ENCODE measurements around the gene SLC37A4. TPM values are rescaled to one million over a fixed set of nuclear protein-coding genes. Genes with fewer than 3 reads are reported as not detected.

SLC37A4 gene
- total and polyA plus RNA-seq, 2 of the 13 experiments (the other 11 are each of a cell fraction or from before 2014, with no cell fraction given): 43.0 to 56.1 TPM

DNA sequence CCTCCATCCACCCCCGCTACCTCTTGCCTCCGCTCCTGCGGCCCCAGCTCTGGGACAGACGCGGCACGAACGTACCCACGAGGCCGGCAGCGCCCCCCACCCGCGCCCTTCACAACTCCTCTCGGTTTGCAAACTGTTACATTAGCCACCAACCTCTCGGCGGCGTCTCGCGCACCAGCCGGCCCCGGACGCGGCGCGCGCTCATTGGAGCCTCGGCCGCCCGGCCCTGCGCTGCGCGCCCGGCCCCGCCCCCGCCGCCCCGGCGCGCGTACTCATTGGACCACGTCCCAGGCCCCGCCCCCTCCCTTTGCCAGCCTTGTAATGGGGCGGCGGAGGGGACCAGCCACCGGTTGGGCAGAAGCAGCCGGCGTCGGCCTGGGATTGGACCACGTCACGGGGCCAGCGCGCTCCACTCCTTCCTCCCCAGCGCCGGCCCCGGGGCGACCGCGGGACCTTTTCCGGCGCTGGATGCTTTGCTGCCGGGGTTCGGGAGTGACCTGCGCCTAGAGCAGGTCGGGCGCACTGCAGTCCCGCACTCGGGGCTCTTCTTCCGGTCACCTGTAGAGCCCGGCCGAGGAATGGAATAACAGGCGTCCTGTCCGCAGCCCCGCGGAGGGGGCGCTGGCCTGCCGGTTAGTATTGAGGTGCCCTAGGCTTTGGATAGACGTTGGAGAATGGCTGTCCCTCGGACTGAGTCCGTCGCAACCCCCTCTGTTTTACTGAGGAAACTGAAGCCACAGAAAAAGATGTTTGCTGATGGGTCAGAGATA is 26.5 kb upstream of the SLC37A4 start, which contains the start of gene HYOU1 (continued):
- TF ChIP-seq, protein P1, sequence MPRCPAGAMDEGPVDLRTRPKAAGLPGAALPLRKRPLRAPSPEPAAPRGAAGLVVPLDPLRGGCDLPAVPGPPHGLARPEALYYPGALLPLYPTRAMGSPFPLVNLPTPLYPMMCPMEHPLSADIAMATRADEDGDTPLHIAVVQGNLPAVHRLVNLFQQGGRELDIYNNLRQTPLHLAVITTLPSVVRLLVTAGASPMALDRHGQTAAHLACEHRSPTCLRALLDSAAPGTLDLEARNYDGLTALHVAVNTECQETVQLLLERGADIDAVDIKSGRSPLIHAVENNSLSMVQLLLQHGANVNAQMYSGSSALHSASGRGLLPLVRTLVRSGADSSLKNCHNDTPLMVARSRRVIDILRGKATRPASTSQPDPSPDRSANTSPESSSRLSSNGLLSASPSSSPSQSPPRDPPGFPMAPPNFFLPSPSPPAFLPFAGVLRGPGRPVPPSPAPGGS (CRISPR knock-in tag; IDR thresholded peaks at IDR 0.05): 0 out of 2 replicates have a peak, but pooled peaks have one; percentile 34
- no peak for TF ChIP-seq NFE2L1 (CRISPR knock-in tag; IDR thresholded peaks at IDR 0.05; ENCODE audit: borderline replicate concordance)
- peak; percentile 55 for TF ChIP-seq RAD21 (CRISPR knock-in tag; IDR thresholded peaks at IDR 0.05)
- TF ChIP-seq, protein P2, sequence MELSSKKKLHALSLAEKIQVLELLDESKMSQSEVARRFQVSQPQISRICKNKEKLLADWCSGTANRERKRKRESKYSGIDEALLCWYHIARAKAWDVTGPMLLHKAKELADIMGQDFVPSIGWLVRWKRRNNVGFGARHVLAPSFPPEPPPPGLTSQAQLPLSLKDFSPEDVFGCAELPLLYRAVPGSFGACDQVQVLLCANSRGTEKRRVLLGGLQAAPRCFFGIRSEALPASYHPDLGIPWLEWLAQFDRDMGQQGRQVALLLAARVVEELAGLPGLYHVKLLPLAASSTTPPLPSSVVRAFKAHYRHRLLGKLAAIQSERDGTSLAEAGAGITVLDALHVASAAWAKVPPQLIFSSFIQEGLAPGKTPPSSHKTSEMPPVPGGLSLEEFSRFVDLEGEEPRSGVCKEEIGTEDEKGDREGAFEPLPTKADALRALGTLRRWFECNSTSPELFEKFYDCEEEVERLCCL (CRISPR knock-in tag; IDR thresholded peaks at IDR 0.05; ENCODE audit: borderline replicate concordance): no peak
- peak; percentile 69 for TF ChIP-seq NR2F6 (IDR thresholded peaks at IDR 0.05)
- peak; percentile 86 for TF ChIP-seq NR2F6 (CRISPR knock-in tag; IDR thresholded peaks at IDR 0.05)
- no peak for TF ChIP-seq TCF7 (IDR thresholded peaks at IDR 0.05; ENCODE audit: low read depth)
- no peak for TF ChIP-seq ZNF451 (CRISPR knock-in tag; IDR thresholded peaks at IDR 0.05)
- TF ChIP-seq ZNF207 (IDR thresholded peaks at IDR 0.05; ENCODE audit: borderline replicate concordance): no peak
- 0 out of 2 replicates have a peak, but pooled peaks have one; percentile 15 for TF ChIP-seq ZNF337 (CRISPR knock-in tag; IDR thresholded peaks at IDR 0.05; ENCODE audit: borderline replicate concordance, low read depth)
- TF ChIP-seq SSRP1 (CRISPR knock-in tag; IDR thresholded peaks at IDR 0.05): peak; percentile 48; the same call in 1 of the 2 replicates
- no peak for TF ChIP-seq ZNF781 (CRISPR knock-in tag; IDR thresholded peaks at IDR 0.05; ENCODE audit: borderline replicate concordance, not compliant biosample characterization)
- TF ChIP-seq FOXK1 (CRISPR knock-in tag; IDR thresholded peaks at IDR 0.05; ENCODE audit: borderline replicate concordance, low read depth): peak; percentile 31; the same call in 1 of the 2 replicates
- TF ChIP-seq TBX3 (IDR thresholded peaks at IDR 0.05; ENCODE audit: borderline replicate concordance): no peak
- TF ChIP-seq GATAD1 (CRISPR knock-in tag; IDR thresholded peaks at IDR 0.05): peak; percentile 81
- TF ChIP-seq, protein P3, sequence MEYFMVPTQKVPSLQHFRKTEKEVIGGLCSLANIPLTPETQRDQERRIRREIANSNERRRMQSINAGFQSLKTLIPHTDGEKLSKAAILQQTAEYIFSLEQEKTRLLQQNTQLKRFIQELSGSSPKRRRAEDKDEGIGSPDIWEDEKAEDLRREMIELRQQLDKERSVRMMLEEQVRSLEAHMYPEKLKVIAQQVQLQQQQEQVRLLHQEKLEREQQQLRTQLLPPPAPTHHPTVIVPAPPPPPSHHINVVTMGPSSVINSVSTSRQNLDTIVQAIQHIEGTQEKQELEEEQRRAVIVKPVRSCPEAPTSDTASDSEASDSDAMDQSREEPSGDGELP (IDR thresholded peaks at IDR 0.05; ENCODE audit: borderline replicate concordance, low read depth): peak; percentile 67; the same call in 1 of the 2 replicates
- 0 out of 2 replicates have a peak, but pooled peaks have one; percentile 39 for TF ChIP-seq ZNF790 (CRISPR knock-in tag; IDR thresholded peaks at IDR 0.05; ENCODE audit: borderline replicate concordance)
- TF ChIP-seq, protein P4, sequence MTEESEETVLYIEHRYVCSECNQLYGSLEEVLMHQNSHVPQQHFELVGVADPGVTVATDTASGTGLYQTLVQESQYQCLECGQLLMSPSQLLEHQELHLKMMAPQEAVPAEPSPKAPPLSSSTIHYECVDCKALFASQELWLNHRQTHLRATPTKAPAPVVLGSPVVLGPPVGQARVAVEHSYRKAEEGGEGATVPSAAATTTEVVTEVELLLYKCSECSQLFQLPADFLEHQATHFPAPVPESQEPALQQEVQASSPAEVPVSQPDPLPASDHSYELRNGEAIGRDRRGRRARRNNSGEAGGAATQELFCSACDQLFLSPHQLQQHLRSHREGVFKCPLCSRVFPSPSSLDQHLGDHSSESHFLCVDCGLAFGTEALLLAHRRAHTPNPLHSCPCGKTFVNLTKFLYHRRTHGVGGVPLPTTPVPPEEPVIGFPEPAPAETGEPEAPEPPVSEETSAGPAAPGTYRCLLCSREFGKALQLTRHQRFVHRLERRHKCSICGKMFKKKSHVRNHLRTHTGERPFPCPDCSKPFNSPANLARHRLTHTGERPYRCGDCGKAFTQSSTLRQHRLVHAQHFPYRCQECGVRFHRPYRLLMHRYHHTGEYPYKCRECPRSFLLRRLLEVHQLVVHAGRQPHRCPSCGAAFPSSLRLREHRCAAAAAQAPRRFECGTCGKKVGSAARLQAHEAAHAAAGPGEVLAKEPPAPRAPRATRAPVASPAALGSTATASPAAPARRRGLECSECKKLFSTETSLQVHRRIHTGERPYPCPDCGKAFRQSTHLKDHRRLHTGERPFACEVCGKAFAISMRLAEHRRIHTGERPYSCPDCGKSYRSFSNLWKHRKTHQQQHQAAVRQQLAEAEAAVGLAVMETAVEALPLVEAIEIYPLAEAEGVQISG (CRISPR knock-in tag; IDR thresholded peaks at IDR 0.05): peak; percentile 26; the same call in 1 of the 2 replicates
- TF ChIP-seq ZNF644 (CRISPR knock-in tag; IDR thresholded peaks at IDR 0.05; ENCODE audit: low read depth): 0 out of 2 replicates have a peak, but pooled peaks have one; percentile 31
- TF ChIP-seq ZNF484 (CRISPR knock-in tag; IDR thresholded peaks at IDR 0.05; ENCODE audit: borderline replicate concordance, low read depth): no peak
- TF ChIP-seq ZNF775 (CRISPR knock-in tag; IDR thresholded peaks at IDR 0.05; ENCODE audit: borderline replicate concordance): no peak
- no peak for TF ChIP-seq ZNF709 (CRISPR knock-in tag; IDR thresholded peaks at IDR 0.05)
- no peak for TF ChIP-seq ATAD3A (CRISPR knock-in tag; IDR thresholded peaks at IDR 0.05)
- no peak for TF ChIP-seq KDM3A (CRISPR knock-in tag; IDR thresholded peaks at IDR 0.05; ENCODE audit: low read depth)
- TF ChIP-seq PITX1 (CRISPR knock-in tag; IDR thresholded peaks at IDR 0.05): no peak

Measured in HepG2 (cell line).